HepG2 (cell line): ENCODE results near the gene MUSK. TPM values are rescaled to one million over a fixed set of nuclear protein-coding genes. Genes with fewer than 3 reads are reported as not detected.

ENCODE experiments used
- ATAC-seq: fragments of 200-7000 bp; cut with Tn5 transposase; 3 replicates; pipeline ENCODE4 v1.9.1; 2020; ENCODE audit warnings: mild to moderate bottlenecking, moderate library complexity
- BruUV-seq: library from RNA; stranded (reverse); fragments of 400-500 nt; replicated peaks from 2 replicates; lab custom pipeline; 2021; lab: Mats Ljungman, UMichigan
- CTCF ChIA-PET: fragments of 300-600 bp; formaldehyde crosslinking; extraction: SDS; loops from one replicate; lab custom pipeline; 2021; ENCODE audit warnings: low total read pairs, inconsistent platforms, low intra/inter-chr PET ratio; lab: Yijun Ruan, JAX
- POLR2A ChIA-PET: fragments of 350-600 bp; sonication (Branson Sonifier 250); formaldehyde crosslinking; loops from one replicate; lab custom pipeline; 2020; ENCODE audit warnings: antibody characterized with exemption, inconsistent platforms; lab: Yijun Ruan, JAX
- DNase-seq: peaks from one replicate; pipeline ENCODE4 v3.0.0-alpha.2; 2015; ENCODE audit warnings: low spot score
- FAIRE-seq: peaks from 3 replicates; lab custom pipeline; 2011; peaks lifted over from hg19 to GRCh38; lab: Jason Lieb, UNC
- H2AFZ ChIP-seq: one replicate; pipeline ENCODE4 v1.6.1; 2011; ENCODE audit warnings: low read length, inconsistent platforms
- H3K27ac ChIP-seq: fragments of 300-600 bp; 3 replicates; pipeline ENCODE4 v1.8.0; 2011; ENCODE audit warnings: mixed run types, mild to moderate bottlenecking, mixed read lengths, low read length, inconsistent platforms; ENCODE audit not compliant: insufficient read depth; ENCODE audit errors: extremely low read length
- H3K27me3 ChIP-seq, 2 experiments: fragments of 200-600 bp in 1 of 2; 2 replicates in 1 of 2; 3 replicates in 1 of 2; pipeline versions ENCODE4 v1.6.0 to v1.8.0; 2011; ENCODE audit warnings: low read length in 2 of 2, mild to moderate bottlenecking in 2 of 2, moderate library complexity in 2 of 2, inconsistent platforms in 1 of 2; ENCODE audit not compliant: insufficient read depth in 2 of 2, control insufficient read depth in 1 of 2
- H3K36me3 ChIP-seq, 2 experiments: fragments of 200-600 bp in 1 of 2; replicated peaks in 1 of 2; 2 replicates in 1 of 2; 3 replicates in 1 of 2; pipeline versions ENCODE4 v1.5.1 to v1.8.0; 2011; ENCODE audit warnings: low read length in 2 of 2, inconsistent platforms in 1 of 2; ENCODE audit not compliant: insufficient read depth in 2 of 2, control insufficient read depth in 1 of 2
- H3K4me1 ChIP-seq: 2 replicates; pipeline ENCODE4 v1.5.1; 2012; ENCODE audit warnings: low read length, inconsistent platforms; ENCODE audit not compliant: insufficient read depth
- H3K4me2 ChIP-seq: 2 replicates; pipeline ENCODE4 v1.6.0; 2011; ENCODE audit warnings: low read depth, low read length, inconsistent platforms
- H3K4me3 ChIP-seq, 3 experiments: fragments of 200-600 bp in 1 of 3; sonication (generic), shearing (Covaris generic) in 1 of 3; replicated peaks in 1 of 3; 2 replicates each; pipeline ENCODE4 v1.5.1; 2011 to 2016; ENCODE audit warnings: low read length in 3 of 3, inconsistent platforms in 2 of 3, low read depth in 2 of 3, mild to moderate bottlenecking in 2 of 3, control low read depth in 1 of 3, mixed read lengths in 1 of 3; ENCODE audit not compliant: insufficient read depth in 1 of 3
- H3K79me2 ChIP-seq: one replicate; pipeline ENCODE4 v1.6.1; 2011; ENCODE audit warnings: low read length, inconsistent platforms; ENCODE audit not compliant: insufficient read depth
- H3K9ac ChIP-seq: 2 replicates; pipeline ENCODE4 v1.6.0; 2011; ENCODE audit warnings: mild to moderate bottlenecking, low read depth, low read length, inconsistent platforms; ENCODE audit not compliant: insufficient read depth
- H3K9me3 ChIP-seq: 2 replicates; pipeline ENCODE4 v1.5.1; 2012; ENCODE audit warnings: mild to moderate bottlenecking, low read length
- H4K20me1 ChIP-seq: 2 replicates; pipeline ENCODE4 v1.6.0; 2011; ENCODE audit warnings: inconsistent platforms, mild to moderate bottlenecking, low read length, moderate library complexity; ENCODE audit not compliant: insufficient read depth
- JUND ChIP-seq: sonication (generic); formaldehyde crosslinking; IDR thresholded peaks from 2 replicates; pipeline ENCODE4 v1.8.0; 2022; ENCODE audit warnings: mild to moderate bottlenecking, missing genetic modification reagents
- LBX2 ChIP-seq: sonication (generic); formaldehyde crosslinking; IDR thresholded peaks from 2 replicates; pipeline ENCODE4 v1.5.0; 2020; ENCODE audit warnings: missing genetic modification reagents, mild to moderate bottlenecking, borderline replicate concordance
- LCORL ChIP-seq, 2 experiments: fragments of 450-650 bp in 1 of 2; sonication (generic) in 1 of 2; formaldehyde crosslinking in 1 of 2; IDR thresholded peaks; 2 replicates each; pipeline versions ENCODE4 v1.5.0 to v1.6.1; 2017 to 2020; ENCODE audit warnings: antibody characterized with exemption in 1 of 2, missing genetic modification reagents in 1 of 2
- REST ChIP-seq, 2 experiments: IDR thresholded peaks; 2 replicates each; pipeline ENCODE4 v1.6.1; 2011 to 2012; ENCODE audit warnings: low read length in 2 of 2, borderline replicate concordance in 1 of 2, low read depth in 1 of 2, mild to moderate bottlenecking in 1 of 2, moderate library complexity in 1 of 2
- RFX3 ChIP-seq: IDR thresholded peaks from 2 replicates; pipeline ENCODE4 v1.6.1; 2016; ENCODE audit warnings: missing biosample characterization, missing genetic modification reagents
- TFE3 ChIP-seq: IDR thresholded peaks from 2 replicates; pipeline ENCODE4 v1.6.1; 2016
- ZBTB7A ChIP-seq: sonication (generic); formaldehyde crosslinking; IDR thresholded peaks from 2 replicates; pipeline ENCODE4 v1.8.0; 2022; ENCODE audit warnings: mild to moderate bottlenecking, missing genetic modification reagents
- ZNF790 ChIP-seq: sonication (generic); formaldehyde crosslinking; IDR thresholded peaks from 2 replicates; pipeline ENCODE4 v1.8.0; 2022; ENCODE audit warnings: missing genetic modification reagents, mild to moderate bottlenecking, borderline replicate concordance
- ZXDC ChIP-seq: sonication (generic); formaldehyde crosslinking; IDR thresholded peaks from 2 replicates; pipeline ENCODE4 v1.5.0; 2020; ENCODE audit warnings: mild to moderate bottlenecking, missing genetic modification reagents
- WGBS: methylation state at CpG from one replicate; pipeline ENCODE4 v1.1.6; 2017; ENCODE audit warnings: low lambda C conversion rate; 5-methylcytosine and 5-hydroxymethylcytosine counted together
- in situ Hi-C: cut with HindIII; loops from 2 replicates; pipeline ENCODE4 v1.10.0; 2017; ENCODE audit warnings: low pct_unique_long_range_greater_than_20kb; ENCODE audit not compliant: extremely low pct_ligation_motif_present
- intact Hi-C: fragments of 100-400 bp; cut with micrococcal nuclease; formaldehyde crosslinking; loops from one replicate; pipeline ENCODE4 v1.10.0; 2022; ENCODE audit not compliant: unreplicated experiment
- polyA plus RNA-seq, 8 experiments: library from polyadenylated mRNA; depleted of rRNA in 3 of 8; stranded (reverse) in 7 of 8; unstranded in 1 of 8; fragments of >200 nt; fragmentation: Illumina TruSeq in 4 of 8; extraction: Trizol in 4 of 8; gene quantifications; 2 replicates each; pipeline versions ENCODE4 v1.2.1 to v1.2.3, GENCODE V29; 2011 to 2016; ENCODE audit warnings: low read depth in 4 of 8, missing spikeins in 1 of 8, mixed read lengths in 1 of 8; ENCODE audit not compliant: insufficient read depth in 1 of 8
- total RNA-seq, 5 experiments: library from RNA; depleted of rRNA; stranded (reverse); fragments of >200 nt; fragmentation: Illumina TruSeq; extraction: Trizol; gene quantifications; 2 replicates each; pipeline ENCODE4 v1.2.3, GENCODE V29; 2016; ENCODE audit warnings: low read depth in 1 of 5

MUSK gene
- total and polyA plus RNA-seq, 2 of the 13 experiments (the other 11 are each of a cell fraction or from before 2014, with no cell fraction given): not detected

GRCh38 chr9:110620726-110621125, 47.9 kb upstream of the MUSK start:
- intact Hi-C loops (loop anchor here (5.0 kb wide), 3 partner anchors 553 to 723 kb away; no protein-coding TSS in a partner anchor), in situ Hi-C loops (loop anchor here (5.0 kb wide), 2 partner anchors 168 to 438 kb away; no protein-coding TSS in a partner anchor)
- Histone ChIP-seq H3K79me2 (no peaks in the 10 kb centered on the region), H3K4me3 (no peak overlapping the region), H4K20me1 (no peaks in the 10 kb centered on the region), H3K4me1 (no peaks in the 10 kb centered on the region), H3K36me3 (no peaks in the 10 kb centered on the region), H3K9me3 (no peaks in the 10 kb centered on the region), H3K27me3 (no peaks in the 10 kb centered on the region), H3K27ac (no peak overlapping the region), H3K4me2 (no peak overlapping the region), H3K9ac (no peak overlapping the region), H2AFZ (no peak overlapping the region)
- no peak for ATAC-seq
- WGBS: 2% methylated on average over 3 of the region's 3 CpGs
- no peak for FAIRE-seq
- ChIA-PET POLR2A (no interaction called here), CTCF (no interaction called here)
- no peak for DNase-seq
- no peak for TF ChIP-seq LCORL (IDR thresholded peaks at IDR 0.05)
- no peak for TF ChIP-seq LCORL (CRISPR knock-in tag; IDR thresholded peaks at IDR 0.05)
- no peak for TF ChIP-seq JUND (CRISPR knock-in tag)
- no peak for TF ChIP-seq ZBTB7A (CRISPR knock-in tag)
- no peak for TF ChIP-seq TFE3 (CRISPR knock-in tag)
- no TSS peak for BruUV-seq

GRCh38 chr9:110622368-110622767, 46.2 kb upstream of the MUSK start:
- no peak overlapping the region for H3K4me2 ChIP-seq
- CTCF ChIA-PET: interaction anchor here (1.9 kb wide), 1 partner anchor 170 kb away, joined by 16 read pairs; no protein-coding TSS in a partner anchor
- H3K4me3 ChIP-seq: no peak overlapping the region
- H3K79me2 ChIP-seq: no peaks in the 10 kb centered on the region
- H4K20me1 ChIP-seq: no peaks in the 10 kb centered on the region
- H2AFZ ChIP-seq: no peak overlapping the region
- POLR2A ChIA-PET: no interaction called here
- in situ Hi-C loops (loop anchor here (5.0 kb wide), 2 partner anchors 170 to 440 kb away; no protein-coding TSS in a partner anchor), intact Hi-C loops (loop anchor here (2.0 to 5.0 kb wide), 4 partner anchors 196 to 725 kb away; no protein-coding TSS in a partner anchor)
- ATAC-seq (no peak), FAIRE-seq (no peak), DNase-seq (no peak)
- BruUV-seq: no TSS peak
- no peak overlapping the region for H3K9ac ChIP-seq
- H3K9me3 ChIP-seq: no peaks in the 10 kb centered on the region
- no peaks in the 10 kb centered on the region for H3K36me3 ChIP-seq
- no peaks in the 10 kb centered on the region for H3K4me1 ChIP-seq
- H3K27ac ChIP-seq: no peak overlapping the region
- no peaks in the 10 kb centered on the region for H3K27me3 ChIP-seq
- 2% methylated on average over 2 of the region's 2 CpGs for WGBS
- TF ChIP-seq ZXDC (CRISPR knock-in tag) (no peak), RFX3 (CRISPR knock-in tag) (no peak), LBX2 (CRISPR knock-in tag) (no peak), REST (IDR thresholded peaks at IDR 0.05; ENCODE audit: borderline replicate concordance in 1 of 2, low read depth in 1 of 2, low read length in 2 of 2) (no peak), ZNF790 (no peak)
